ENCODE measurements around the gene PSME2. TPM values are rescaled to one million over a fixed set of nuclear protein-coding genes. Genes with fewer than 3 reads are reported as not detected.

Gene PSME2
- total RNA-seq, 1 experiment from 2014 or later = 153 TPM

DNA sequence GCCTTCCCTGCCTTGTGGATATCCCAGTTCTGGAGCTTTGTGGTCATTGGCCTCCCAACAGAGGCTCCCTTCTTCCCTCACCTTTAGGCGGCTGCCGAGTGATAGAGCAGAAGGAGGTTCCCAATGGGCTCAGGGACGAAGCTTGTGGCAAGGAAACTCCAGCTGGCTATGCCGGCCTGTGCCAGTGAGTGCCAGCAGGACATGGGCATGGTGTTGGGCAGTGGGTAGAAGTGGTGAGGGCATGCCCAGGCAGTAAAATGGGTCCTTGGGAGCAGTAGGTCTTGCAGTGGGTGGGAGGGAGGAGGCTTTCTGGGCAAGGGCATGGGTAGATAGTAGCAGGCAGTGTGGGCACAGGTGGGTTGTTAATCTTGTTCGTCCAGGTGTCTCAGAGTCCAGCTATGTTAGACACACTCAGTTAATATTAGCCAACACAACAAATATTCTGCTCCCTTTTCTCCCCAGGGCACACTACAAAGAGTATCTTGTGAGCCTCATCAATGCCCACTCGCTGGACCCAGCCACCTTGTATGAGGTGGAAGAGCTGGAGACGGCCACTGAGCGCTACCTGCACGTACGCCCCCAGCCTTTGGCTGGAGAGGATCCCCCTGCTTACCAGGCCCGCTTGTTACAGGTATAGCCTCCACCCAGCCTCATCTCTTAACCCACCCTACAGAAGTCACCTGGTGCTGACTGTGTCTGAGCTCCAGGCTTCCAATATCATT is 13.5 kb upstream of the PSME2 start:
- H3K9me3 ChIP-seq (ENCODE audit: insufficient read depth, low read depth) = no peaks in the 10 kb centered on the region
- H3K27ac ChIP-seq = no peak overlapping the region
- H3K4me2 ChIP-seq = no peak overlapping the region
- TF ChIP-seq, protein P1, sequence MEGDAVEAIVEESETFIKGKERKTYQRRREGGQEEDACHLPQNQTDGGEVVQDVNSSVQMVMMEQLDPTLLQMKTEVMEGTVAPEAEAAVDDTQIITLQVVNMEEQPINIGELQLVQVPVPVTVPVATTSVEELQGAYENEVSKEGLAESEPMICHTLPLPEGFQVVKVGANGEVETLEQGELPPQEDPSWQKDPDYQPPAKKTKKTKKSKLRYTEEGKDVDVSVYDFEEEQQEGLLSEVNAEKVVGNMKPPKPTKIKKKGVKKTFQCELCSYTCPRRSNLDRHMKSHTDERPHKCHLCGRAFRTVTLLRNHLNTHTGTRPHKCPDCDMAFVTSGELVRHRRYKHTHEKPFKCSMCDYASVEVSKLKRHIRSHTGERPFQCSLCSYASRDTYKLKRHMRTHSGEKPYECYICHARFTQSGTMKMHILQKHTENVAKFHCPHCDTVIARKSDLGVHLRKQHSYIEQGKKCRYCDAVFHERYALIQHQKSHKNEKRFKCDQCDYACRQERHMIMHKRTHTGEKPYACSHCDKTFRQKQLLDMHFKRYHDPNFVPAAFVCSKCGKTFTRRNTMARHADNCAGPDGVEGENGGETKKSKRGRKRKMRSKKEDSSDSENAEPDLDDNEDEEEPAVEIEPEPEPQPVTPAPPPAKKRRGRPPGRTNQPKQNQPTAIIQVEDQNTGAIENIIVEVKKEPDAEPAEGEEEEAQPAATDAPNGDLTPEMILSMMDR (conservative IDR thresholded peaks at IDR 0.05) = no peak
- no peak for TF ChIP-seq EZH2 (IDR thresholded peaks at IDR 0.05; ENCODE audit: low read depth)
- intact Hi-C loops (cut with micrococcal nuclease; ENCODE audit: unreplicated experiment) = loop anchor here (2.0 to 5.0 kb wide), 2 partner anchors 68 to 101 kb away; partner anchors contain the start of gene PCK2
- no peaks in the 10 kb centered on the region for H3K27me3 ChIP-seq (ENCODE audit: insufficient read depth, low read depth)
- BruUV-seq (replicated peaks) = no TSS peak
- H3K9me2 ChIP-seq (ENCODE audit: insufficient read depth) = no peaks in the 10 kb centered on the region
- peaks cover 13% of the 10 kb centered on the region for H3K4me1 ChIP-seq (replicated peaks; ENCODE audit: insufficient read depth)
- DNase-seq = no peak
- ChIA-PET POLR2A (ENCODE audit: unreplicated experiment) (interaction anchor here (0.5 kb wide), 1 partner anchor 54 kb away, joined by 3 read pairs; the partner anchor contains the start of gene CHMP4A), CTCF (interaction anchor here (0.7 kb wide), 1 partner anchor 500 kb away, joined by 5 read pairs; no protein-coding TSS in a partner anchor)
- H3K79me2 ChIP-seq (ENCODE audit: low read depth) = no peaks in the 10 kb centered on the region
- H3K4me3 ChIP-seq = no peak overlapping the region
- H3F3A ChIP-seq (ENCODE audit: insufficient read depth, low read depth) = no peaks in the 10 kb centered on the region; the same call in 1 of the 2 replicates
- no peaks in the 10 kb centered on the region for H4K20me1 ChIP-seq (ENCODE audit: insufficient read depth)
- H2AFZ ChIP-seq = no peak overlapping the region
- no peaks in the 10 kb centered on the region; the same call in 1 of the 2 replicates for H3K36me3 ChIP-seq (ENCODE audit: low read depth)

GRCh38 chr14:24157331-24157730 is 10.9 kb upstream of the PSME2 start:
- H3K9me3 ChIP-seq (ENCODE audit: insufficient read depth, low read depth) = no peaks in the 10 kb centered on the region
- CTCF ChIA-PET = no interaction called here
- intact Hi-C loops (cut with micrococcal nuclease; ENCODE audit: unreplicated experiment) = no loop called here
- H3K27me3 ChIP-seq (ENCODE audit: insufficient read depth, low read depth) = no peaks in the 10 kb centered on the region
- H3K27ac ChIP-seq = no peak overlapping the region
- H3K9me2 ChIP-seq (ENCODE audit: insufficient read depth) = no peaks in the 10 kb centered on the region
- H3K79me2 ChIP-seq (ENCODE audit: low read depth) = no peaks in the 10 kb centered on the region
- H4K20me1 ChIP-seq (ENCODE audit: insufficient read depth) = no peaks in the 10 kb centered on the region
- H2AFZ ChIP-seq = no peak overlapping the region
- H3K4me3 ChIP-seq = no peak overlapping the region
- POLR2A ChIA-PET (ENCODE audit: unreplicated experiment) = interaction anchor here (0.7 kb wide), 1 partner anchor 87 kb away, joined by 3 read pairs; no protein-coding TSS in a partner anchor
- no peak overlapping the region for H3K4me2 ChIP-seq
- peaks cover 13% of the 10 kb centered on the region for H3K4me1 ChIP-seq (replicated peaks; ENCODE audit: insufficient read depth)
- DNase-seq = no peak
- H3F3A ChIP-seq (ENCODE audit: insufficient read depth, low read depth) = no peaks in the 10 kb centered on the region; the same call in 1 of the 2 replicates
- no peak for TF ChIP-seq EZH2 (IDR thresholded peaks at IDR 0.05; ENCODE audit: low read depth)
- TF ChIP-seq, protein P1 (conservative IDR thresholded peaks at IDR 0.05) = no peak
- H3K36me3 ChIP-seq (ENCODE audit: low read depth) = no peaks in the 10 kb centered on the region; the same call in 1 of the 2 replicates
- BruUV-seq (replicated peaks) = no TSS peak

DNA sequence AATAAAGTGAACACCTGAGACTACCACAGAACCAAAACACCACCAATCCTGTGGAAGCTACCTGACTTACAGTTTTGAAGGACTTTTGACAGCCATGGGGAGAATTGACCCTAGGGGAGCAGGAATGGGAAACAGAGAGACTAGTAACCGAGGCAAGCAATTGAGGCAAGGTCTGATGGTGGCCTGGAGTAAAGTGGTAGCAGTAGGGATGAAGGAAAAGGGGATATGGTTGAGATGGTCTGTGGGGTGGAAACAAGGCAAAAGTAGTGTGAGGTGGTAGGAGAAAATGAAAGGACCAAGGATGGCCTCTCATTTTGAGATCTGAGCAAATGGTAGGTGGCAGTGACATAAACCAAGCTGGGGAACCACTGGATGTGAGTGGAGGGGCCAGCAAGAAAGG is 10.4 kb upstream of the PSME2 start:
- no peak for DNase-seq
- no peaks in the 10 kb centered on the region; the same call in 1 of the 2 replicates for H3F3A ChIP-seq (ENCODE audit: insufficient read depth, low read depth)
- H2AFZ ChIP-seq = no peak overlapping the region
- H4K20me1 ChIP-seq (ENCODE audit: insufficient read depth) = no peaks in the 10 kb centered on the region
- BruUV-seq (replicated peaks) = no TSS peak
- no peak overlapping the region for H3K27ac ChIP-seq
- no peaks in the 10 kb centered on the region for H3K9me3 ChIP-seq (ENCODE audit: insufficient read depth, low read depth)
- no peak overlapping the region for H3K4me2 ChIP-seq
- H3K4me3 ChIP-seq = no peak overlapping the region
- H3K4me1 ChIP-seq (replicated peaks; ENCODE audit: insufficient read depth) = peaks cover 13% of the 10 kb centered on the region
- no peaks in the 10 kb centered on the region for H3K27me3 ChIP-seq (ENCODE audit: insufficient read depth, low read depth)
- TF ChIP-seq EZH2 (IDR thresholded peaks at IDR 0.05; ENCODE audit: low read depth) = no peak
- TF ChIP-seq, protein P1 (conservative IDR thresholded peaks at IDR 0.05) = no peak
- no peaks in the 10 kb centered on the region; the same call in 1 of the 2 replicates for H3K36me3 ChIP-seq (ENCODE audit: low read depth)
- no peaks in the 10 kb centered on the region for H3K79me2 ChIP-seq (ENCODE audit: low read depth)
- intact Hi-C loops (cut with micrococcal nuclease; ENCODE audit: unreplicated experiment) = no loop called here
- CTCF ChIA-PET = no interaction called here
- POLR2A ChIA-PET (ENCODE audit: unreplicated experiment) = interaction anchor here (0.7 kb wide), 1 partner anchor 87 kb away, joined by 3 read pairs; no protein-coding TSS in a partner anchor
- no peaks in the 10 kb centered on the region for H3K9me2 ChIP-seq (ENCODE audit: insufficient read depth)
